Measurements from ENCODE around the gene SNX25.

The SNX25 gene

GRCh38 chr4:185382754-185383153, 173.4 kb downstream of the SNX25 start (continued):
- TF ChIP-seq HOXA7 (CRISPR knock-in tag; IDR thresholded peaks at IDR 0.05; ENCODE audit: borderline replicate concordance) (no peak), ZNF146 (tag by site-specific recombination; IDR thresholded peaks at IDR 0.05) (no peak), ZNF585B (tag by site-specific recombination; IDR thresholded peaks at IDR 0.05) (no peak), ZNF37A (tag by site-specific recombination; IDR thresholded peaks at IDR 0.05) (no peak), ZNF501 (tag by site-specific recombination; IDR thresholded peaks at IDR 0.05) (no peak), PRDM6 (tag by site-specific recombination; IDR thresholded peaks at IDR 0.05) (no peak)

GRCh38 chr4:185383451-185383850, 174.1 kb downstream of the SNX25 start:
- ChIA-PET CTCF (no interaction called here), POLR2A (no interaction called here)
- Histone ChIP-seq H3K9me3 (ENCODE audit: control insufficient read depth, insufficient read depth, low read depth, low read length) (no peaks in the 10 kb centered on the region), H3K36me3 (ENCODE audit: control insufficient read depth in 2 of 2, insufficient read depth in 1 of 2, low read length in 2 of 2) (peaks cover 0 to 2% of the 10 kb centered on the region in 2 experiments; a peak in 1 of 3 replicates), H3K27ac (ENCODE audit: extremely low read depth, low read depth, low read length) (no peak overlapping the region), H3K4me3 (ENCODE audit: low read depth, low read length) (no peak overlapping the region), H3K4me1 (ENCODE audit: control insufficient read depth, insufficient read depth, low read length) (no peaks in the 10 kb centered on the region)
- TF ChIP-seq ZNF48 (tag by site-specific recombination; IDR thresholded peaks at IDR 0.05) (no peak), ZNF433 (tag by site-specific recombination; IDR thresholded peaks at IDR 0.05; ENCODE audit: low read depth) (no peak), ZFP41 (tag by site-specific recombination; IDR thresholded peaks at IDR 0.05; ENCODE audit: borderline replicate concordance) (no peak), PBX3 (CRISPR knock-in tag; IDR thresholded peaks at IDR 0.05) (no peak)

- POLR2A ChIA-PET: no interaction called here
Measured at GRCh38 chr4:185384061-185384460, 174.7 kb downstream of the SNX25 start.

More at GRCh38 chr4:185384061-185384460, 174.7 kb downstream of the SNX25 start:
- Histone ChIP-seq H3K9me3 (ENCODE audit: control insufficient read depth, insufficient read depth, low read depth, low read length) (no peaks in the 10 kb centered on the region), H3K36me3 (ENCODE audit: control insufficient read depth in 2 of 2, insufficient read depth in 1 of 2, low read length in 2 of 2) (no peaks in the 10 kb centered on the region), H3K4me1 (ENCODE audit: control insufficient read depth, insufficient read depth, low read length) (no peaks in the 10 kb centered on the region), H3K4me3 (ENCODE audit: low read depth, low read length) (no peak overlapping the region), H3K27ac (ENCODE audit: extremely low read depth, low read depth, low read length) (no peak overlapping the region)
- TF ChIP-seq ZNF184 (tag by site-specific recombination; IDR thresholded peaks at IDR 0.05) (no peak), TCF7L2 (IDR thresholded peaks at IDR 0.05; ENCODE audit: borderline replicate concordance, low read depth, low read length) (no peak), KLF9 (tag by site-specific recombination; IDR thresholded peaks at IDR 0.05; ENCODE audit: low read depth) (no peak), GLIS2 (tag by site-specific recombination; IDR thresholded peaks at IDR 0.05) (no peak), ZNF518A (tag by site-specific recombination; conservative IDR thresholded peaks at IDR 0.05; ENCODE audit: low read depth) (no peak), REST (tag by site-specific recombination; IDR thresholded peaks at IDR 0.05) (no peak), ZNF221 (tag by site-specific recombination; IDR thresholded peaks at IDR 0.05; ENCODE audit: borderline replicate concordance) (no peak), SP7 (tag by site-specific recombination; IDR thresholded peaks at IDR 0.05) (no peak), TRIM28 (IDR thresholded peaks at IDR 0.05; ENCODE audit: borderline replicate concordance, low read length) (no peak), ZNF521 (tag by site-specific recombination; IDR thresholded peaks at IDR 0.05) (no peak), ZNF777 (tag by site-specific recombination; IDR thresholded peaks at IDR 0.05; ENCODE audit: borderline replicate concordance) (no peak)
- CTCF ChIA-PET: no interaction called here
